ENCODE data around the gene USP12. TPM values are rescaled to one million over a fixed set of nuclear protein-coding genes. Genes with fewer than 3 reads are reported as not detected.

The USP12 gene, protein sequence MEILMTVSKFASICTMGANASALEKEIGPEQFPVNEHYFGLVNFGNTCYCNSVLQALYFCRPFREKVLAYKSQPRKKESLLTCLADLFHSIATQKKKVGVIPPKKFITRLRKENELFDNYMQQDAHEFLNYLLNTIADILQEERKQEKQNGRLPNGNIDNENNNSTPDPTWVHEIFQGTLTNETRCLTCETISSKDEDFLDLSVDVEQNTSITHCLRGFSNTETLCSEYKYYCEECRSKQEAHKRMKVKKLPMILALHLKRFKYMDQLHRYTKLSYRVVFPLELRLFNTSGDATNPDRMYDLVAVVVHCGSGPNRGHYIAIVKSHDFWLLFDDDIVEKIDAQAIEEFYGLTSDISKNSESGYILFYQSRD
- total RNA-seq, result 20.5 and 24.6 TPM in 2 replicates

DNA sequence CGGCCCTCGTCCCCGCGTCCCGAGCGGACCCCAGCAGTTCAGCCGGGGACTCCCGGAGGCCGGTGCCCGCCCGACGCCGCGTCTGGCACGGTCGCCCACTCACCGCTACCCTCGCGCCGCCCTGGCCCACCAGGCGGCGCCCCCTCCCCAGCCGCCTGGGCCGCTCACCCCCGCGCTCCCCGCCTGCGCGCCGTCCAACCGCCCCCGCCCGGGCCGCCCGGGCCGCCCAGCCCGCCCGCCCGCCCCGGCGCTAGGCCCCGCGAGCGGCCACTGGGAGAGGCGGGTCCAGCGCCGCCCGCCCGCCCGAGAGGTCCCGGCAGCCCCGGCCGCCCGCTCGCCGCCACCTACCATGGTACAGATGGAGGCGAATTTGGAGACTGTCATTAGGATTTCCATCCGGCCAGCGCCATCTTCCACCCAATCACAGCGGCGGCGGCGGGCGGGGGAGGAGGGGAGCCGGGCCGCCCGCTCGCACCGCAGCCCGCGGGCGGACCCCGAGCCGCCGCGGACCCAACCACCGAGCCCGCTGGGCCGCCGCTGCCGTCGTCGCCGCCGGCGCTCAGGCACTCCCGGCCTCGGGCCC is at the start of gene USP12:
Gene USP12 (minus strand): TSS at position 568 of the 583 bp plus-strand sequence. CDS start 172 bp downstream, at position 396.

Other genes starting within 250 kb of the USP12 start
- 753 and 1,263 TPM in 2 replicates for gene RPL21, start 79.7 kb upstream of the USP12 start, total RNA-seq
- gene RASL11A, start 99.0 kb upstream of the USP12 start, total RNA-seq, result 0.72 and 0.85 TPM in 2 replicates

Data from tracheal epithelial cell (primary cell).